ENCODE measurements around the gene HCRTR2.
"Not testable (repeated sequence)": the region's sequence is repeated elsewhere in the genome, so short reads cannot be mapped to it uniquely, and the experiment has no call there.

The HCRTR2 gene

GRCh38 chr6:55220961-55221360 lies 46.6 kb downstream of the HCRTR2 start:
- no peak for DNase-seq

- DNase-seq = no peak
Measured at GRCh38 chr6:55227862-55228261, 53.5 kb downstream of the HCRTR2 start.

GRCh38 chr6:55239099-55239498 lies 64.8 kb downstream of the HCRTR2 start:
- no peak for DNase-seq

- peak; percentile 2 to 33 (median 17) for DNase-seq
Measured at GRCh38 chr6:55240975-55241605, 66.8 kb downstream of the HCRTR2 start.

GRCh38 chr6:55250400-55250799 lies 76.1 kb downstream of the HCRTR2 start:
- DNase-seq = no peak

- DNase-seq = no peak
Measured at GRCh38 chr6:55255113-55255512, 80.8 kb downstream of the HCRTR2 start.

GRCh38 chr6:55260181-55260580 lies 85.9 kb downstream of the HCRTR2 start:
- no peak for DNase-seq

- DNase-seq = no peak
Measured at GRCh38 chr6:55265409-55266114, 91.2 kb downstream of the HCRTR2 start.

GRCh38 chr6:55266896-55267295 lies 92.6 kb downstream of the HCRTR2 start:
- no peak for DNase-seq

GRCh38 chr6:55276745-55277530 lies 102.6 kb downstream of the HCRTR2 start:
- peak in 3 of 4 experiments; percentile 3 to 26 (median 20) for DNase-seq

GRCh38 chr6:55277646-55278045 lies 103.3 kb downstream of the HCRTR2 start:
- no peak for DNase-seq

- no peak for DNase-seq
Measured at GRCh38 chr6:55281215-55281614, 106.9 kb downstream of the HCRTR2 start.

GRCh38 chr6:55282115-55282514 lies 107.8 kb downstream of the HCRTR2 start:
- no peak for DNase-seq

- DNase-seq = peak in 2 of 4 experiments; percentile 2 to 19
Measured at GRCh38 chr6:55286824-55287223, 112.5 kb downstream of the HCRTR2 start.

GRCh38 chr6:55290736-55291135 lies 116.4 kb downstream of the HCRTR2 start:
- DNase-seq = no peak

- DNase-seq = peak in 1 of 4 experiments; percentile 3
Measured at GRCh38 chr6:55293116-55293515, 118.8 kb downstream of the HCRTR2 start.

GRCh38 chr6:55297214-55297613 lies 122.9 kb downstream of the HCRTR2 start:
- not testable (repeated sequence) for DNase-seq

- DNase-seq = no peak
Measured at GRCh38 chr6:55299286-55299985, 125.1 kb downstream of the HCRTR2 start.

GRCh38 chr6:55304747-55305146 lies 130.4 kb downstream of the HCRTR2 start:
- DNase-seq = no peak

- no peak for DNase-seq
Measured at GRCh38 chr6:55319961-55320695, 145.8 kb downstream of the HCRTR2 start.

GRCh38 chr6:55320696-55321086 lies 146.4 kb downstream of the HCRTR2 start:
- DNase-seq = no peak

GRCh38 chr6:55327169-55327568 lies 152.9 kb downstream of the HCRTR2 start, which contains the start of gene GFRAL:
GFRAL (plus strand) TSS chr6:55327469; CDS start chr6:55327555, 86 bp downstream.
- DNase-seq = no peak

Data from suppressor macrophage (primary cell).